Skeletal muscle satellite cell (primary cell): ENCODE data around the gene DCTD.

Source experiments
- H3K27me3 ChIP-seq: 2 replicates; pipeline ENCODE4 v1.7.0; 2013; ENCODE audit warnings: low read length; ENCODE audit not compliant: control insufficient read depth, insufficient read depth
- H3K36me3 ChIP-seq: 2 replicates; pipeline ENCODE4 v1.7.0; 2013; ENCODE audit warnings: mild to moderate bottlenecking, control low read depth, low read length; ENCODE audit not compliant: insufficient read depth
- H3K4me1 ChIP-seq: 2 replicates; pipeline ENCODE4 v1.7.0; 2013; ENCODE audit warnings: low read length; ENCODE audit not compliant: control insufficient read depth, insufficient read depth
- H3K4me2 ChIP-seq: 2 replicates; pipeline ENCODE4 v1.7.0; 2013; ENCODE audit warnings: mild to moderate bottlenecking, low read length
- H3K4me3 ChIP-seq: 2 replicates; pipeline ENCODE4 v1.7.0; 2013; ENCODE audit warnings: low read length
- H3K9ac ChIP-seq: 2 replicates; pipeline ENCODE4 v1.7.0; 2013; ENCODE audit warnings: mild to moderate bottlenecking, low read depth, low read length, moderate library complexity
- H3K9me3 ChIP-seq: replicated peaks from 2 replicates; pipeline ENCODE4 v1.7.0; 2013; ENCODE audit warnings: mild to moderate bottlenecking, control low read depth, low read length

DCTD gene

GRCh38 chr4:182886768-182887167 is 30.4 kb downstream of the DCTD start:
- no peaks in the 10 kb centered on the region for H3K9me3 ChIP-seq
- peaks cover 68% of the 10 kb centered on the region for H3K36me3 ChIP-seq
- no peaks in the 10 kb centered on the region for H3K27me3 ChIP-seq
- no peak overlapping the region for H3K4me2 ChIP-seq
- H3K4me3 ChIP-seq: no peak overlapping the region
- H3K9ac ChIP-seq: no peak overlapping the region
- peaks cover 8% of the 10 kb centered on the region for H3K4me1 ChIP-seq

GRCh38 chr4:182886205-182886604 is 31.0 kb downstream of the DCTD start:
- Histone ChIP-seq H3K9ac (no peak overlapping the region), H3K36me3 (peaks cover 64% of the 10 kb centered on the region), H3K9me3 (no peaks in the 10 kb centered on the region), H3K4me2 (no peak overlapping the region), H3K27me3 (no peaks in the 10 kb centered on the region), H3K4me1 (peaks cover 2% of the 10 kb centered on the region), H3K4me3 (no peak overlapping the region)

GRCh38 chr4:182885738-182886077 is 31.5 kb downstream of the DCTD start:
- Histone ChIP-seq H3K27me3 (no peaks in the 10 kb centered on the region), H3K4me3 (no peak overlapping the region), H3K9me3 (no peaks in the 10 kb centered on the region), H3K4me2 (no peak overlapping the region), H3K4me1 (peaks cover 2% of the 10 kb centered on the region), H3K36me3 (peaks cover 60% of the 10 kb centered on the region), H3K9ac (no peak overlapping the region)

GRCh38 chr4:182885022-182885737 is 32.0 kb downstream of the DCTD start:
- Histone ChIP-seq H3K4me3 (no peak overlapping the region), H3K4me1 (peaks cover 7% of the 10 kb centered on the region), H3K9me3 (no peaks in the 10 kb centered on the region), H3K9ac (no peak overlapping the region), H3K4me2 (no peak overlapping the region), H3K27me3 (no peaks in the 10 kb centered on the region), H3K36me3 (peaks cover 54% of the 10 kb centered on the region)

GRCh38 chr4:182884040-182884439 is 33.1 kb downstream of the DCTD start:
- Histone ChIP-seq H3K9ac (no peak overlapping the region), H3K4me3 (no peak overlapping the region), H3K4me1 (peaks cover 7% of the 10 kb centered on the region), H3K9me3 (no peaks in the 10 kb centered on the region), H3K27me3 (no peaks in the 10 kb centered on the region), H3K36me3 (peaks cover 44% of the 10 kb centered on the region), H3K4me2 (no peak overlapping the region)

- H3K9ac ChIP-seq: no peak overlapping the region
- no peaks in the 10 kb centered on the region for H3K27me3 ChIP-seq
- H3K4me1 ChIP-seq: peaks cover 7% of the 10 kb centered on the region
- peaks cover 39% of the 10 kb centered on the region for H3K36me3 ChIP-seq
- no peak overlapping the region for H3K4me2 ChIP-seq
- H3K9me3 ChIP-seq: no peaks in the 10 kb centered on the region
- H3K4me3 ChIP-seq: no peak overlapping the region
Measured at GRCh38 chr4:182883351-182883750, 33.8 kb downstream of the DCTD start.

GRCh38 chr4:182881914-182882313 is 35.3 kb downstream of the DCTD start:
- H3K4me1 ChIP-seq: peaks cover 7% of the 10 kb centered on the region
- H3K4me2 ChIP-seq: no peak overlapping the region
- H3K36me3 ChIP-seq: peaks cover 28% of the 10 kb centered on the region
- H3K4me3 ChIP-seq: no peak overlapping the region
- no peak overlapping the region for H3K9ac ChIP-seq
- no peaks in the 10 kb centered on the region for H3K9me3 ChIP-seq
- H3K27me3 ChIP-seq: no peaks in the 10 kb centered on the region

- Histone ChIP-seq H3K27me3 (no peaks in the 10 kb centered on the region), H3K9ac (no peak overlapping the region), H3K36me3 (peaks cover 16% of the 10 kb centered on the region), H3K4me2 (peak overlapping the region; percentile 44), H3K4me3 (no peak overlapping the region), H3K9me3 (no peaks in the 10 kb centered on the region), H3K4me1 (peaks cover 7% of the 10 kb centered on the region)
Measured at GRCh38 chr4:182880387-182881356, 36.5 kb downstream of the DCTD start.

- H3K4me1 ChIP-seq: peaks cover 7% of the 10 kb centered on the region
- no peak overlapping the region for H3K4me2 ChIP-seq
- no peak overlapping the region for H3K4me3 ChIP-seq
- peaks cover 11% of the 10 kb centered on the region for H3K36me3 ChIP-seq
- H3K27me3 ChIP-seq: no peaks in the 10 kb centered on the region
- H3K9ac ChIP-seq: no peak overlapping the region
- H3K9me3 ChIP-seq: no peaks in the 10 kb centered on the region
Measured at GRCh38 chr4:182879913-182880312, 37.3 kb downstream of the DCTD start.

GRCh38 chr4:182878633-182879495 is 38.3 kb downstream of the DCTD start:
- Histone ChIP-seq H3K9me3 (no peaks in the 10 kb centered on the region), H3K4me1 (peaks cover 7% of the 10 kb centered on the region), H3K9ac (no peak overlapping the region), H3K4me3 (no peak overlapping the region), H3K4me2 (no peak overlapping the region), H3K36me3 (peaks cover 7% of the 10 kb centered on the region), H3K27me3 (no peaks in the 10 kb centered on the region)

GRCh38 chr4:182877326-182877883 is 39.8 kb downstream of the DCTD start:
- H3K36me3 ChIP-seq: no peaks in the 10 kb centered on the region
- no peaks in the 10 kb centered on the region for H3K9me3 ChIP-seq
- H3K4me3 ChIP-seq: no peak overlapping the region

More at GRCh38 chr4:182877326-182877883, 39.8 kb downstream of the DCTD start:
- peaks cover 7% of the 10 kb centered on the region for H3K4me1 ChIP-seq
- no peak overlapping the region for H3K9ac ChIP-seq
- H3K27me3 ChIP-seq: no peaks in the 10 kb centered on the region
- no peak overlapping the region for H3K4me2 ChIP-seq
